Neural cell (in vitro differentiated cells): ENCODE measurements around the gene AHNAK. TPM values are rescaled to one million over a fixed set of nuclear protein-coding genes. Genes with fewer than 3 reads are reported as not detected.
"Not testable (repeated sequence)": the region's sequence is repeated elsewhere in the genome, so short reads cannot be mapped to it uniquely, and the experiment has no call there.

Experiments
- H2AFZ ChIP-seq: fragments of 200-600, 300-800 bp; sonication (generic), shearing (Covaris generic); 2 replicates; pipeline ENCODE4 v1.6.0; 2014; ENCODE audit warnings: low read depth, mild to moderate bottlenecking, antibody characterized with exemption, low read length, moderate library complexity
- H3F3A ChIP-seq: fragments of 200-600 bp; shearing (Covaris generic); 2 replicates; pipeline ENCODE4 v1.6.1; 2016; ENCODE audit warnings: mild to moderate bottlenecking, moderate library complexity, mixed read lengths, antibody characterized with exemption, low read length; ENCODE audit not compliant: insufficient read depth, poor library complexity, severe bottlenecking
- H3K27ac ChIP-seq: fragments of 200-600, 300-800 bp; sonication (generic), shearing (Covaris generic); 2 replicates; pipeline ENCODE4 v1.5.1; 2014; ENCODE audit warnings: mild to moderate bottlenecking, low read length, moderate library complexity
- H3K27me3 ChIP-seq: fragments of 300-800, 200-600 bp; sonication (generic), shearing (Covaris generic); 2 replicates; pipeline ENCODE4 v1.6.0; 2014; ENCODE audit warnings: mild to moderate bottlenecking, low read depth, low read length, moderate library complexity; ENCODE audit not compliant: insufficient read depth
- H3K36me3 ChIP-seq: fragments of 300-800, 200-600 bp; sonication (generic), shearing (Covaris generic); 2 replicates; pipeline ENCODE4 v1.5.1; 2014; ENCODE audit warnings: mild to moderate bottlenecking, antibody characterized with exemption, low read length, moderate library complexity; ENCODE audit not compliant: insufficient read depth
- H3K4me2 ChIP-seq: fragments of 300-800, 200-600 bp; sonication (generic), shearing (Covaris generic); 2 replicates; pipeline ENCODE4 v1.6.0; 2014; ENCODE audit warnings: mild to moderate bottlenecking, low read length
- H3K4me3 ChIP-seq: fragments of 300-800, 200-600 bp; sonication (generic), shearing (Covaris generic); 2 replicates; pipeline ENCODE4 v1.5.1; 2014; ENCODE audit warnings: mild to moderate bottlenecking, low read length, moderate library complexity
- H3K79me2 ChIP-seq: fragments of 200-600 bp; shearing (Covaris generic); replicated peaks from 2 replicates; pipeline ENCODE4 v1.6.0; 2014; ENCODE audit warnings: mild to moderate bottlenecking, low read length, moderate library complexity; ENCODE audit not compliant: insufficient read depth
- H3K9ac ChIP-seq: fragments of 300-800, 200-600 bp; sonication (generic), shearing (Covaris generic); 2 replicates; pipeline ENCODE4 v1.6.1; 2016; ENCODE audit warnings: mild to moderate bottlenecking, low read length, mixed read lengths
- H3K9me2 ChIP-seq: fragments of 200-600 bp; shearing (Covaris generic); 2 replicates; pipeline ENCODE4 v1.6.1; 2016; ENCODE audit warnings: mild to moderate bottlenecking, low read length, mixed read lengths; ENCODE audit not compliant: insufficient read depth
- H3K9me3 ChIP-seq: fragments of 200-600, 300-800 bp; sonication (generic), shearing (Covaris generic); 2 replicates; pipeline ENCODE4 v1.6.1; 2016; ENCODE audit warnings: mild to moderate bottlenecking, mixed run types, low read length, moderate library complexity, mixed read lengths
- H4K20me1 ChIP-seq: fragments of 200-600 bp; shearing (Covaris generic); 2 replicates; pipeline ENCODE4 v1.6.1; 2016; ENCODE audit warnings: mild to moderate bottlenecking, mixed run types; ENCODE audit not compliant: insufficient read depth
- EP300 ChIP-seq: fragments of 450-650 bp; conservative IDR thresholded peaks from 2 replicates; pipeline ENCODE4 v1.6.1; 2014; ENCODE audit warnings: antibody characterized with exemption, mild to moderate bottlenecking, moderate library complexity; ENCODE audit not compliant: poor library complexity, severe bottlenecking
- EZH2 ChIP-seq: fragments of 200-600, 300-800 bp; shearing (Covaris generic), sonication (generic); IDR thresholded peaks from 2 replicates; pipeline ENCODE4 v1.6.1; 2014; ENCODE audit warnings: antibody characterized with exemption, low read length, borderline replicate concordance, mild to moderate bottlenecking; ENCODE audit not compliant: insufficient read depth, poor library complexity, severe bottlenecking
- MXI1 ChIP-seq: fragments of 450-650 bp; conservative IDR thresholded peaks from 2 replicates; pipeline ENCODE4 v1.6.1; 2014; ENCODE audit warnings: antibody characterized with exemption, mild to moderate bottlenecking; ENCODE audit not compliant: poor library complexity, severe bottlenecking
- POLR2AphosphoS5 ChIP-seq: IDR thresholded peaks from 2 replicates; pipeline ENCODE4 v1.6.1; 2012
- RAD21 ChIP-seq: fragments of 450-650 bp; conservative IDR thresholded peaks from 2 replicates; pipeline ENCODE4 v1.6.1; 2014; ENCODE audit warnings: antibody characterized with exemption, mild to moderate bottlenecking, moderate library complexity
- REST ChIP-seq: IDR thresholded peaks from 2 replicates; pipeline ENCODE4 v1.6.1; 2012; ENCODE audit warnings: borderline replicate concordance
- SMC3 ChIP-seq: fragments of 450-650 bp; conservative IDR thresholded peaks from 2 replicates; pipeline ENCODE4 v1.6.1; 2014; ENCODE audit warnings: antibody characterized with exemption, mild to moderate bottlenecking, moderate library complexity; ENCODE audit not compliant: poor library complexity
- TAF1 ChIP-seq: IDR thresholded peaks from 2 replicates; pipeline ENCODE4 v1.6.1; 2012; ENCODE audit warnings: low read depth
- polyA plus RNA-seq: library from polyadenylated mRNA; depleted of rRNA; stranded (reverse); fragments of >200 nt; gene quantifications from 2 replicates; pipeline ENCODE4 v1.2.3, GENCODE V29; 2014
- small RNA-seq, 3 experiments: library from RNA; depleted of rRNA; stranded (forward); fragments of <200 nt; gene quantifications; one replicate each; pipeline ENCODE3, GENCODE V24; 2012
- TF ChIP-seq, protein P1 (sequence below): fragments of 450-650 bp; IDR thresholded peaks from 2 replicates; pipeline ENCODE4 v1.5.1; 2014; ENCODE audit warnings: antibody characterized with exemption, mild to moderate bottlenecking, moderate library complexity; ENCODE audit not compliant: poor library complexity, severe bottlenecking

AHNAK gene
- polyA plus RNA-seq, 1 donor from 2014 or later: 0.11 TPM

- TF ChIP-seq EP300 (no peak), POLR2AphosphoS5 (no peak), TAF1 (no peak), SMC3 (no peak)
- H3K79me2 ChIP-seq: no peaks in the 10 kb centered on the region
- H2AFZ ChIP-seq: no peak overlapping the region
- H3K27ac ChIP-seq: no peak overlapping the region
- no peaks in the 10 kb centered on the region for H3F3A ChIP-seq
- no peaks in the 10 kb centered on the region for H4K20me1 ChIP-seq
- H3K27me3 ChIP-seq: no peaks in the 10 kb centered on the region
- no peaks in the 10 kb centered on the region for H3K9me2 ChIP-seq
- no peak overlapping the region for H3K4me3 ChIP-seq
- no peaks in the 10 kb centered on the region for H3K9me3 ChIP-seq
- no peak overlapping the region for H3K9ac ChIP-seq
- H3K36me3 ChIP-seq: no peaks in the 10 kb centered on the region
- H3K4me2 ChIP-seq: no peak overlapping the region
Observed at GRCh38 chr11:62387381-62387780, 159.2 kb downstream of the AHNAK start.

DNA sequence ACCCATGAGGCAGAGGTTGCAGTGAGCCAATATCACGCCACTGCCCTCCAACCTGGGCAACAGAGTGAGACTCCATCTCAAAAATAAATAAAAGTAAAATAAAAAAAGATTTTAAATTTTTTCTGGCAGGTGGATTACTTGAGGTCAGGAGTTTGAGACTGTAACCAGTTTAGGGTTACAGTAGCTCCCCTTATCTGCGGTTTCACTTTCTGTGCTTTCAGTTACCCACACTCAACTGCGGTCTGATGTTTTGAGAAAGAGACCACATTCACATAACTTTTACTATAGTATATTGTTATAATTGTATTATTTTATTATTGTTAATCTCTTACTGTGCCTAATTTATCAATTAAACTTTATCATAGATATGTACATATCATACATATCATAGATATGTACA, 160.5 kb downstream of the AHNAK start:
- H2AFZ ChIP-seq, H3K9me3 ChIP-seq, H3K27me3 ChIP-seq, H3K36me3 ChIP-seq, H3F3A ChIP-seq, H3K4me3 ChIP-seq, H4K20me1 ChIP-seq, H3K9me2 ChIP-seq, H3K79me2 ChIP-seq, H3K27ac ChIP-seq, H3K9ac ChIP-seq, H3K4me2 ChIP-seq: not testable (repeated sequence)

DNA sequence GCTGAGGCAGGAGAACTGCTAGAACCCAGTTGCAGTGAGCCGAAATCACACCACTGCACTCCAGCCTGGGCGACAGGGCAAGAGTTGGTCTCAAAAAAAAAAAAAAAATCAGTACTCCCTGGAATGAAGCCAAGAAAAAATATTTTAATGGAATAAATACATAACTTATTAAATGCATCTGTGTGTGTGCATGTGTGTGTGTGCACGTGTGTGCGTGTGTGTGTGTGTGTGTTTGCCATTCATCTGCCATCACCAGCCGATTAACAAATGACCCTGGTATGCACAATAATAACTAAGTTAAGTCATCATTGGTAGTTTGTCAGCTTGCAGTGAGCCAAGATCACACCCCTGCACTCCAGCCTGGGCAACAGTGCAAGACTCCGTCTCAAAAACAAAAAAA, 162.8 kb downstream of the AHNAK start:
- H3F3A ChIP-seq: no peaks in the 10 kb centered on the region
- no peaks in the 10 kb centered on the region for H3K36me3 ChIP-seq
- no peaks in the 10 kb centered on the region for H3K27me3 ChIP-seq
- no peak overlapping the region for H2AFZ ChIP-seq
- no peak overlapping the region for H3K27ac ChIP-seq
- H3K4me2 ChIP-seq: no peak overlapping the region
- TF ChIP-seq REST (no peak), EP300 (no peak), EZH2 (no peak), MXI1 (no peak), TAF1 (no peak), RAD21 (no peak), SMC3 (no peak), POLR2AphosphoS5 (no peak)
- TF ChIP-seq, protein P1, sequence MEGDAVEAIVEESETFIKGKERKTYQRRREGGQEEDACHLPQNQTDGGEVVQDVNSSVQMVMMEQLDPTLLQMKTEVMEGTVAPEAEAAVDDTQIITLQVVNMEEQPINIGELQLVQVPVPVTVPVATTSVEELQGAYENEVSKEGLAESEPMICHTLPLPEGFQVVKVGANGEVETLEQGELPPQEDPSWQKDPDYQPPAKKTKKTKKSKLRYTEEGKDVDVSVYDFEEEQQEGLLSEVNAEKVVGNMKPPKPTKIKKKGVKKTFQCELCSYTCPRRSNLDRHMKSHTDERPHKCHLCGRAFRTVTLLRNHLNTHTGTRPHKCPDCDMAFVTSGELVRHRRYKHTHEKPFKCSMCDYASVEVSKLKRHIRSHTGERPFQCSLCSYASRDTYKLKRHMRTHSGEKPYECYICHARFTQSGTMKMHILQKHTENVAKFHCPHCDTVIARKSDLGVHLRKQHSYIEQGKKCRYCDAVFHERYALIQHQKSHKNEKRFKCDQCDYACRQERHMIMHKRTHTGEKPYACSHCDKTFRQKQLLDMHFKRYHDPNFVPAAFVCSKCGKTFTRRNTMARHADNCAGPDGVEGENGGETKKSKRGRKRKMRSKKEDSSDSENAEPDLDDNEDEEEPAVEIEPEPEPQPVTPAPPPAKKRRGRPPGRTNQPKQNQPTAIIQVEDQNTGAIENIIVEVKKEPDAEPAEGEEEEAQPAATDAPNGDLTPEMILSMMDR: no peak
- no peak overlapping the region for H3K4me3 ChIP-seq
- H3K9me3 ChIP-seq: no peaks in the 10 kb centered on the region
- H4K20me1 ChIP-seq: no peaks in the 10 kb centered on the region
- H3K9ac ChIP-seq: no peak overlapping the region
- no peaks in the 10 kb centered on the region for H3K9me2 ChIP-seq
- no peaks in the 10 kb centered on the region for H3K79me2 ChIP-seq

Small RNA genes within 50 kb of the gene (small RNA-seq; reads per million reads assigned to genes)
- gene EEF1G (0 reads per million in 3 experiments), gene MIR6747 (0 to 13.3 (median 7.6) reads per million in 3 experiments)

Other genes starting within 250 kb of the AHNAK start
- gene SCGB1D4, start 247.7 kb downstream of the AHNAK start, polyA plus RNA-seq: not detected in 2 replicates
- 129 and 141 TPM in 2 replicates for gene ASRGL1, start 209.4 kb downstream of the AHNAK start, polyA plus RNA-seq
- gene SCGB1A1, start 127.8 kb downstream of the AHNAK start, polyA plus RNA-seq: not detected in 2 replicates
- gene EEF1G, start 27.1 kb upstream of the AHNAK start, polyA plus RNA-seq: 1,473 and 1,555 TPM in 2 replicates
- 12.0 and 17.8 TPM in 2 replicates for gene TUT1, start 44.7 kb upstream of the AHNAK start, polyA plus RNA-seq
- gene MTA2, start 55.1 kb upstream of the AHNAK start, polyA plus RNA-seq: 130 and 140 TPM in 2 replicates
- 0.38 and 2.5 TPM in 2 replicates for gene EML3, start 66.0 kb upstream of the AHNAK start, polyA plus RNA-seq
- gene ROM1, start 66.5 kb upstream of the AHNAK start, polyA plus RNA-seq: 0.31 TPM in 1 of 2 replicates, not detected in the other
- gene B3GAT3, start 75.2 kb upstream of the AHNAK start, polyA plus RNA-seq: 102 and 127 TPM in 2 replicates
- gene GANAB, start 99.8 kb upstream of the AHNAK start, polyA plus RNA-seq: 60.6 and 62.7 TPM in 2 replicates
- gene INTS5, start 106.5 kb upstream of the AHNAK start, polyA plus RNA-seq: 6.5 and 7.5 TPM in 2 replicates
- 92.0 and 103 TPM in 2 replicates for gene C11orf98, start 118.4 kb upstream of the AHNAK start, polyA plus RNA-seq
- gene CSKMT, start 118.5 kb upstream of the AHNAK start, polyA plus RNA-seq: 6.3 and 16.0 TPM in 2 replicates
- gene UQCC3, start 124.9 kb upstream of the AHNAK start, polyA plus RNA-seq: 6.8 and 8.4 TPM in 2 replicates
- gene LBHD1, start 125.5 kb upstream of the AHNAK start, polyA plus RNA-seq: 10.5 and 10.6 TPM in 2 replicates
- 209 and 248 TPM in 2 replicates for gene UBXN1, start 132.3 kb upstream of the AHNAK start, polyA plus RNA-seq
- gene LRRN4CL, start 142.7 kb upstream of the AHNAK start, polyA plus RNA-seq: 0.44 and 0.82 TPM in 2 replicates
- 304 and 305 TPM in 2 replicates for gene BSCL2, start 160.6 kb upstream of the AHNAK start, polyA plus RNA-seq
- gene GNG3, start 160.9 kb upstream of the AHNAK start, polyA plus RNA-seq: 120 and 121 TPM in 2 replicates
- 27.5 and 29.3 TPM in 2 replicates for gene HNRNPUL2, start 180.7 kb upstream of the AHNAK start, polyA plus RNA-seq
- 48.6 and 55.2 TPM in 2 replicates for gene TTC9C, start 181.7 kb upstream of the AHNAK start, polyA plus RNA-seq
- gene ZBTB3, start 207.4 kb upstream of the AHNAK start, polyA plus RNA-seq: 8.5 and 20.9 TPM in 2 replicates
- 207 and 232 TPM in 2 replicates for gene POLR2G, start 214.8 kb upstream of the AHNAK start, polyA plus RNA-seq
- gene TAF6L, start 224.6 kb upstream of the AHNAK start, polyA plus RNA-seq: 55.2 and 61.7 TPM in 2 replicates
- 24.5 and 28.1 TPM in 2 replicates for gene TMEM179B, start 240.6 kb upstream of the AHNAK start, polyA plus RNA-seq
- gene TMEM223, start 245.2 kb upstream of the AHNAK start, polyA plus RNA-seq: 16.5 and 27.4 TPM in 2 replicates